Neural progenitor cell (in vitro differentiated cells): ENCODE results near the gene PRKAG2. TPM values are rescaled to one million over a fixed set of nuclear protein-coding genes. Genes with fewer than 3 reads are reported as not detected.

Experiments
- DNase-seq: peaks from one replicate; pipeline ENCODE4 v3.0.0-alpha.2; 2016; ENCODE audit warnings: low spot score
- H2AFZ ChIP-seq: fragments of 200-600 bp; sonication (generic); replicated peaks from 2 replicates; pipeline ENCODE4 v1.6.1; 2016; ENCODE audit warnings: antibody characterized with exemption
- H3F3A ChIP-seq: fragments of 200-600 bp; sonication (generic); 2 replicates; pipeline ENCODE4 v1.6.1; 2016; ENCODE audit warnings: antibody characterized with exemption, low read depth
- H3K27ac ChIP-seq: fragments of 200-600 bp; sonication (generic); 2 replicates; pipeline ENCODE4 v1.5.1; 2016; ENCODE audit warnings: mild to moderate bottlenecking
- H3K27me3 ChIP-seq: fragments of 200-600 bp; sonication (generic); 2 replicates; pipeline ENCODE4 v1.6.1; 2016; ENCODE audit warnings: mild to moderate bottlenecking, moderate library complexity
- H3K36me3 ChIP-seq: fragments of 200-600 bp; sonication (generic); 2 replicates; pipeline ENCODE4 v1.5.1; 2016
- H3K4me1 ChIP-seq: fragments of 200-600 bp; sonication (generic); 2 replicates; pipeline ENCODE4 v1.6.1; 2016; ENCODE audit warnings: mixed run types
- H3K4me2 ChIP-seq: fragments of 200-600 bp; sonication (generic); 2 replicates; pipeline ENCODE4 v1.6.1; 2016
- H3K4me3 ChIP-seq: fragments of 200-600 bp; sonication (generic); 2 replicates; pipeline ENCODE4 v1.5.1; 2016
- H3K79me2 ChIP-seq: fragments of 200-600 bp; sonication (generic); 2 replicates; pipeline ENCODE4 v1.6.1; 2016; ENCODE audit warnings: low read depth
- H3K9ac ChIP-seq: fragments of 200-600 bp; sonication (generic); 2 replicates; pipeline ENCODE4 v1.6.1; 2016
- H3K9me3 ChIP-seq: fragments of 200-600 bp; sonication (generic); 2 replicates; pipeline ENCODE4 v1.5.1; 2016; ENCODE audit warnings: low read depth
- H4K20me1 ChIP-seq: fragments of 200-600 bp; sonication (generic); 2 replicates; pipeline ENCODE4 v1.6.1; 2016; ENCODE audit warnings: low read depth
- H3K27ac Mint-ChIP-seq: 3 replicates; pipeline ENCODE4 v1.8.0; 2021; ENCODE audit warnings: mixed read lengths
- H3K27me3 Mint-ChIP-seq: 2 replicates; pipeline ENCODE4 v1.8.0; 2022; ENCODE audit warnings: low read depth, mild to moderate bottlenecking, inconsistent platforms, moderate library complexity, mixed read lengths; ENCODE audit not compliant: insufficient read depth
- H3K36me3 Mint-ChIP-seq: 3 replicates; pipeline ENCODE4 v1.8.0; 2021; ENCODE audit warnings: mixed read lengths
- H3K4me1 Mint-ChIP-seq: 3 replicates; pipeline ENCODE4 v1.8.0; 2021; ENCODE audit warnings: mixed read lengths
- H3K4me3 Mint-ChIP-seq: 3 replicates; pipeline ENCODE4 v1.8.0; 2021; ENCODE audit warnings: mild to moderate bottlenecking, moderate library complexity, mixed read lengths
- H3K9me3 Mint-ChIP-seq: 3 replicates; pipeline ENCODE4 v1.8.0; 2020; ENCODE audit warnings: mixed read lengths
- CTCF ChIP-seq: fragments of 200-600 bp; sonication (generic); IDR thresholded peaks from 2 replicates; pipeline ENCODE4 v1.5.1; 2017; ENCODE audit warnings: antibody characterized with exemption, mild to moderate bottlenecking
- EZH2 ChIP-seq: fragments of 200-600 bp; sonication (generic); IDR thresholded peaks from 2 replicates; pipeline ENCODE4 v1.6.1; 2017; ENCODE audit warnings: antibody characterized with exemption, mild to moderate bottlenecking, moderate library complexity
- EZH2phosphoT487 ChIP-seq: fragments of 200-600 bp; sonication (generic); IDR thresholded peaks from 2 replicates; pipeline ENCODE4 v1.6.1; 2017; ENCODE audit warnings: antibody characterized with exemption
- total RNA-seq: library from RNA; depleted of rRNA; stranded (reverse); fragments of >200 nt; gene quantifications from 2 replicates; pipeline ENCODE4 v1.2.3, GENCODE V29; 2015; ENCODE audit warnings: low replicate concordance

Gene PRKAG2
- total RNA-seq, 1 donor from 2014 or later, result 11.4 TPM

- H3K9me3 ChIP-seq, result no peaks in the 10 kb centered on the region
- H3K4me3 ChIP-seq, result no peak overlapping the region
- H3K36me3 ChIP-seq, result no peaks in the 10 kb centered on the region
- H3K4me1 Mint-ChIP-seq, result peaks cover 17% of the 10 kb centered on the region
- H3K36me3 Mint-ChIP-seq, result no peaks in the 10 kb centered on the region
- no peak overlapping the region for H3K4me2 ChIP-seq
- H3F3A ChIP-seq, result no peaks in the 10 kb centered on the region
- H3K27ac Mint-ChIP-seq, result no peak overlapping the region
- DNase-seq, result no peak
- no peak overlapping the region for H3K4me3 Mint-ChIP-seq
- no peaks in the 10 kb centered on the region for H3K27me3 ChIP-seq
- TF ChIP-seq EZH2, result no peak
- no peak for TF ChIP-seq EZH2phosphoT487
- no peak for TF ChIP-seq CTCF
- H3K9me3 Mint-ChIP-seq, result no peaks in the 10 kb centered on the region
- no peak overlapping the region for H3K9ac ChIP-seq
- no peaks in the 10 kb centered on the region for H4K20me1 ChIP-seq
- no peak overlapping the region for H2AFZ ChIP-seq
- peaks cover 8% of the 10 kb centered on the region for H3K27me3 Mint-ChIP-seq
- no peaks in the 10 kb centered on the region for H3K4me1 ChIP-seq
- H3K79me2 ChIP-seq, result no peaks in the 10 kb centered on the region
- no peak overlapping the region for H3K27ac ChIP-seq
Observed at GRCh38 chr7:151715666-151716315, 161.1 kb downstream of the PRKAG2 start.

GRCh38 chr7:151714201-151714600 lies 162.7 kb downstream of the PRKAG2 start:
- Histone ChIP-seq H3K9me3 (no peaks in the 10 kb centered on the region), H3K79me2 (no peaks in the 10 kb centered on the region), H4K20me1 (no peaks in the 10 kb centered on the region), H3K36me3 (no peaks in the 10 kb centered on the region), H2AFZ (no peak overlapping the region), H3K4me3 (no peak overlapping the region), H3K9ac (no peak overlapping the region), H3K27ac (no peak overlapping the region), H3K4me1 (no peaks in the 10 kb centered on the region), H3K27me3 (no peaks in the 10 kb centered on the region), H3F3A (no peaks in the 10 kb centered on the region), H3K4me2 (no peak overlapping the region)
- H3K36me3 Mint-ChIP-seq, result no peaks in the 10 kb centered on the region
- TF ChIP-seq CTCF (no peak), EZH2 (no peak), EZH2phosphoT487 (no peak)
- no peaks in the 10 kb centered on the region for H3K9me3 Mint-ChIP-seq
- H3K27ac Mint-ChIP-seq, result no peak overlapping the region
- peaks cover 13% of the 10 kb centered on the region for H3K27me3 Mint-ChIP-seq
- H3K4me1 Mint-ChIP-seq, result peaks cover 9% of the 10 kb centered on the region
- DNase-seq, result no peak
- H3K4me3 Mint-ChIP-seq, result no peak overlapping the region

GRCh38 chr7:151712810-151713125 lies 164.1 kb downstream of the PRKAG2 start:
- Histone ChIP-seq H3K36me3 (no peaks in the 10 kb centered on the region), H4K20me1 (no peaks in the 10 kb centered on the region), H3K9me3 (no peaks in the 10 kb centered on the region), H3K27me3 (no peaks in the 10 kb centered on the region), H3K79me2 (no peaks in the 10 kb centered on the region), H3K27ac (no peak overlapping the region), H3K4me3 (no peak overlapping the region), H3F3A (no peaks in the 10 kb centered on the region), H2AFZ (no peak overlapping the region), H3K4me1 (no peaks in the 10 kb centered on the region), H3K9ac (no peak overlapping the region), H3K4me2 (no peak overlapping the region)
- no peaks in the 10 kb centered on the region for H3K9me3 Mint-ChIP-seq
- peaks cover 11% of the 10 kb centered on the region for H3K27me3 Mint-ChIP-seq
- no peak for DNase-seq
- TF ChIP-seq CTCF (no peak), EZH2 (no peak), EZH2phosphoT487 (no peak)
- H3K36me3 Mint-ChIP-seq, result no peaks in the 10 kb centered on the region
- H3K4me1 Mint-ChIP-seq, result peaks cover 3% of the 10 kb centered on the region
- H3K4me3 Mint-ChIP-seq, result no peak overlapping the region
- no peak overlapping the region for H3K27ac Mint-ChIP-seq
